ENCODE results near the gene GAL3ST3. TPM values are rescaled to one million over a fixed set of nuclear protein-coding genes. Genes with fewer than 3 reads are reported as not detected.
"Not testable (repeated sequence)": the region's sequence is repeated elsewhere in the genome, so short reads cannot be mapped to it uniquely, and the experiment has no call there.

Gene GAL3ST3, protein sequence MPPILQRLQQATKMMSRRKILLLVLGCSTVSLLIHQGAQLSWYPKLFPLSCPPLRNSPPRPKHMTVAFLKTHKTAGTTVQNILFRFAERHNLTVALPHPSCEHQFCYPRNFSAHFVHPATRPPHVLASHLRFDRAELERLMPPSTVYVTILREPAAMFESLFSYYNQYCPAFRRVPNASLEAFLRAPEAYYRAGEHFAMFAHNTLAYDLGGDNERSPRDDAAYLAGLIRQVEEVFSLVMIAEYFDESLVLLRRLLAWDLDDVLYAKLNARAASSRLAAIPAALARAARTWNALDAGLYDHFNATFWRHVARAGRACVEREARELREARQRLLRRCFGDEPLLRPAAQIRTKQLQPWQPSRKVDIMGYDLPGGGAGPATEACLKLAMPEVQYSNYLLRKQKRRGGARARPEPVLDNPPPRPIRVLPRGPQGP
- total RNA-seq = 0.71 and 0.94 TPM in 2 replicates
- long read RNA-seq, partial matches to known transcripts = 0 of 1 reads
- long read RNA-seq, other reads (novel, unspliced or antisense) = 0 of 1 reads

- TF ChIP-seq, protein P1, sequence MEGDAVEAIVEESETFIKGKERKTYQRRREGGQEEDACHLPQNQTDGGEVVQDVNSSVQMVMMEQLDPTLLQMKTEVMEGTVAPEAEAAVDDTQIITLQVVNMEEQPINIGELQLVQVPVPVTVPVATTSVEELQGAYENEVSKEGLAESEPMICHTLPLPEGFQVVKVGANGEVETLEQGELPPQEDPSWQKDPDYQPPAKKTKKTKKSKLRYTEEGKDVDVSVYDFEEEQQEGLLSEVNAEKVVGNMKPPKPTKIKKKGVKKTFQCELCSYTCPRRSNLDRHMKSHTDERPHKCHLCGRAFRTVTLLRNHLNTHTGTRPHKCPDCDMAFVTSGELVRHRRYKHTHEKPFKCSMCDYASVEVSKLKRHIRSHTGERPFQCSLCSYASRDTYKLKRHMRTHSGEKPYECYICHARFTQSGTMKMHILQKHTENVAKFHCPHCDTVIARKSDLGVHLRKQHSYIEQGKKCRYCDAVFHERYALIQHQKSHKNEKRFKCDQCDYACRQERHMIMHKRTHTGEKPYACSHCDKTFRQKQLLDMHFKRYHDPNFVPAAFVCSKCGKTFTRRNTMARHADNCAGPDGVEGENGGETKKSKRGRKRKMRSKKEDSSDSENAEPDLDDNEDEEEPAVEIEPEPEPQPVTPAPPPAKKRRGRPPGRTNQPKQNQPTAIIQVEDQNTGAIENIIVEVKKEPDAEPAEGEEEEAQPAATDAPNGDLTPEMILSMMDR (IDR thresholded peaks at IDR 0.05) = no peak
- H3K9me3 Mint-ChIP-seq (ENCODE audit: unreplicated experiment) = no peaks in the 10 kb centered on the region
- H3K27ac Mint-ChIP-seq (ENCODE audit: unreplicated experiment) = no peak within 1 kb of the TSS
- DNase-seq (ENCODE audit: extremely low spot score, unreplicated experiment) = no peak
- no peaks in the 10 kb centered on the region for H3K27me3 Mint-ChIP-seq (ENCODE audit: unreplicated experiment)
- H3K36me3 Mint-ChIP-seq (ENCODE audit: unreplicated experiment) = peaks cover 5% of the 10 kb centered on the region
- H3K4me3 Mint-ChIP-seq (ENCODE audit: unreplicated experiment) = no peak within 1 kb of the TSS
- peaks cover 46% of the 10 kb centered on the region for H3K4me1 Mint-ChIP-seq (ENCODE audit: unreplicated experiment)
Measured at GRCh38 chr11:66048547-66049323, at the start of gene GAL3ST3. Gene GAL3ST3, minus strand, starts transcription at chr11:66049161. Its CDS starts 3,746 bp downstream, at chr11:66045415.

- H3K27me3 Mint-ChIP-seq (ENCODE audit: unreplicated experiment); H3K4me1 Mint-ChIP-seq (ENCODE audit: unreplicated experiment); H3K9me3 Mint-ChIP-seq (ENCODE audit: unreplicated experiment); H3K4me3 Mint-ChIP-seq (ENCODE audit: unreplicated experiment); DNase-seq (ENCODE audit: extremely low spot score, unreplicated experiment); H3K27ac Mint-ChIP-seq (ENCODE audit: unreplicated experiment); H3K36me3 Mint-ChIP-seq (ENCODE audit: unreplicated experiment): not testable (repeated sequence)
Measured at GRCh38 chr11:66092125-66092524, 43.2 kb upstream of the GAL3ST3 start.

GRCh38 chr11:66090288-66090687 lies 41.3 kb upstream of the GAL3ST3 start:
- no peaks in the 10 kb centered on the region for H3K27me3 Mint-ChIP-seq (ENCODE audit: unreplicated experiment)
- TF ChIP-seq, protein P1 (IDR thresholded peaks at IDR 0.05) = no peak
- H3K36me3 Mint-ChIP-seq (ENCODE audit: unreplicated experiment) = peaks cover 1% of the 10 kb centered on the region
- peaks cover 3% of the 10 kb centered on the region for H3K4me1 Mint-ChIP-seq (ENCODE audit: unreplicated experiment)
- no peak overlapping the region for H3K4me3 Mint-ChIP-seq (ENCODE audit: unreplicated experiment)
- DNase-seq (ENCODE audit: extremely low spot score, unreplicated experiment) = peak; percentile 68
- H3K9me3 Mint-ChIP-seq (ENCODE audit: unreplicated experiment) = no peaks in the 10 kb centered on the region
- no peak overlapping the region for H3K27ac Mint-ChIP-seq (ENCODE audit: unreplicated experiment)

GRCh38 chr11:66089067-66089466 lies 40.1 kb upstream of the GAL3ST3 start:
- Mint-ChIP-seq H3K9me3 (ENCODE audit: unreplicated experiment) (no peaks in the 10 kb centered on the region), H3K36me3 (ENCODE audit: unreplicated experiment) (peaks cover 1% of the 10 kb centered on the region), H3K27ac (ENCODE audit: unreplicated experiment) (no peak overlapping the region), H3K4me3 (ENCODE audit: unreplicated experiment) (no peak overlapping the region), H3K27me3 (ENCODE audit: unreplicated experiment) (no peaks in the 10 kb centered on the region), H3K4me1 (ENCODE audit: unreplicated experiment) (peaks cover 11% of the 10 kb centered on the region)
- DNase-seq (ENCODE audit: extremely low spot score, unreplicated experiment) = no peak
- TF ChIP-seq, protein P1 (IDR thresholded peaks at IDR 0.05) = no peak

DNA sequence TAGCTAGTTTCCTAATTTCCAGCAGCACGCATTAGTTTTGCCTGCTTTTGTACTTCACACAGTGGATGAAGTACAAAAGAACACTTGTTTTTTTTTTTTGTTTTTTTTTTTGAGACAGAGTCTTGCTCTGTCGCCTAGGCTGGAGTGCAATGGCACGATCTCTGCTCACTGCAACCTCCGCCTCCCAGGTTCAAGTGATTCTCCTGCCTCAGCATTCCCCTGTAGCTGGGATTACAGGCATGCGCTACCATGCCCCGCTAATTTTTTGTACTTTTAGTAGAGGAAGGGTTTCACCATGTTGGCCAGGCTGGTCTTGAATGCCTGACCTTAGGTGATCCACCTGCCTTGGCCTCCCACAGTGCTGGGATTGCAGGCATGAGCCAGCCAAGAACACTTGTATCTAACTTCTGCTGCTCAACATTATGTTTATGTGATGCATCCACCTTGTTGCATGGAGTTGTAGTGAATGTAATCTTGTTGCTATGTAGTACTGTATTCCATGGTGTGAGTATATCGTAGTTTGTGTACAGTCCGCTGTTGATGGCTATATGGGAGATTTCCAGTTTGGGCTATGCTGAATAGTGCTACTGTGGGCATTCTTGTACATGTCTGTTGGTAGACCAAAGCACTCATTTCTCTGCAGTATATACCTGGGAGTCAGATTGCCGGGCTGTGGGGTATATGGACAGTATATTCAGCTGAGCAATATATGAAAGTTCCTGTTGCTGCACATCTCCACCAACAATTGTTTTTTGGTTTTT lies 38.4 kb upstream of the GAL3ST3 start:
- Mint-ChIP-seq H3K4me3 (ENCODE audit: unreplicated experiment) (no peak overlapping the region), H3K27me3 (ENCODE audit: unreplicated experiment) (no peaks in the 10 kb centered on the region), H3K4me1 (ENCODE audit: unreplicated experiment) (peaks cover 27% of the 10 kb centered on the region), H3K9me3 (ENCODE audit: unreplicated experiment) (no peaks in the 10 kb centered on the region), H3K36me3 (ENCODE audit: unreplicated experiment) (no peaks in the 10 kb centered on the region), H3K27ac (ENCODE audit: unreplicated experiment) (no peak overlapping the region)
- peak; percentile 36 for DNase-seq (ENCODE audit: extremely low spot score, unreplicated experiment)
- TF ChIP-seq, protein P1 (IDR thresholded peaks at IDR 0.05) = no peak
